ENCODE data around the gene CENPX.
"Not testable (repeated sequence)": the region's sequence is repeated elsewhere in the genome, so short reads cannot be mapped to it uniquely, and the experiment has no call there.

CENPX gene

DNA sequence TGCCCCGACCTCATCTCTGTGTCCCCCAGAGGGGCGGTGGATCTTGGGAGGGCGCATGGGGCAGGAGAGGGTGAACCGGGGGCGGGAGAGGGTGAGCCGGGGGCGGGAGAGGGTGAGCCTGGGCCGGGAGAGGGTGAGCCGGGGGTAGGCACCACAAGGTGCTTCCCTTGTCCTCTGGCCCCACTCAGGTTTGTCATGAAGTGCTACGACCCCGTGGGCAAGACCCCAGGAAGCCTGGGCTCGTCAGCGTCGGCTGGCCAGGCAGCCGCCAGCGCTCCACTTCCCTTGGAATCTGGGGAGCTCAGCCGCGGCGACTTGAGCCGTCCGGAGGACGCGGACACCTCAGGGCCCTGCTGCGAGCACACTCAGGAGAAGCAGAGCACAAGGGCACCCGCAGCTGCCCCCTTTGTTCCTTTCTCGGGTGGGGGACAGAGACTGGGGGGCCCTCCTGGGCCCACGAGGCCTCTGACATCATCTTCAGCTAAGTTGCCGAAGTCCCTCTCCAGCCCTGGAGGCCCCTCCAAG, 26.4 kb downstream of the CENPX start:
- no peak for DNase-seq

DNA sequence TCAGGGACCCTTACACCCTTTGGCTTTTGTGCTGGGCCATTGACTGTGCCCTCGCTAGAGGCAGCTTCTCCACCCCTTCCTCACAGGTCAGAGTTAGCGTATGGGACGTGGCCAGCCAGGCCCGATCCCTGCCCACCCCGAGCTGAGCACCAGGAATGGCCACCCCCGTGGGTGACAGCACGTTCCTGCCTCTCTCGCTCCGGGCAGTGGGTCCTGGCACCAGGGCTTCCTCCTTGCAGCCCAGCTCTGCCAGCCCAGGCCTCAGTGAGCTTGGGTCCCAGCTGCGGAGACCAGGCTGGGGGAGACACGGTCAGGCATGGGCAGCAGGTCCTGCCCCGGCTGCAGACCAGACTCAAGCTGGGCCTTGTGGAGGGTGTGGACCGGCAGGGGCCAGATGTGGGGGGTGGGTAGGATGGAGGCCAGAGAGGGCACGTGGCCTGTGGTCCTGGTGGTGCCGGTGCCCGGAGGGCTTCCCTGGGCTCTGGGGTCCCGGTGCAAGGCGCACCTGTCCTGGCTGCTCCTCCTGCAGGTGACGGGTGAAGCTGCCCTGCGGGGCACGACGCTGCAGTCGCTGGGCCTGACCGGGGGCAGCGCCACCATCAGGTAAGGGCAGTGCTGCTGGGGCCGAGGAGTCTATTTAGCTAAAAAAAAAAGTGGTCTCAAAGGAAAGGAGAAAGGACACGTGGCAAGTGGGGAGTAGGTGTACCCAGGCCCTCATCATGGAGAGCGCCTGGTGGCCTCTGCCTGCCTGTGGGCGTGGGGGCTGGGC, 27.0 kb downstream of the CENPX start:
- no peak for DNase-seq

DNA sequence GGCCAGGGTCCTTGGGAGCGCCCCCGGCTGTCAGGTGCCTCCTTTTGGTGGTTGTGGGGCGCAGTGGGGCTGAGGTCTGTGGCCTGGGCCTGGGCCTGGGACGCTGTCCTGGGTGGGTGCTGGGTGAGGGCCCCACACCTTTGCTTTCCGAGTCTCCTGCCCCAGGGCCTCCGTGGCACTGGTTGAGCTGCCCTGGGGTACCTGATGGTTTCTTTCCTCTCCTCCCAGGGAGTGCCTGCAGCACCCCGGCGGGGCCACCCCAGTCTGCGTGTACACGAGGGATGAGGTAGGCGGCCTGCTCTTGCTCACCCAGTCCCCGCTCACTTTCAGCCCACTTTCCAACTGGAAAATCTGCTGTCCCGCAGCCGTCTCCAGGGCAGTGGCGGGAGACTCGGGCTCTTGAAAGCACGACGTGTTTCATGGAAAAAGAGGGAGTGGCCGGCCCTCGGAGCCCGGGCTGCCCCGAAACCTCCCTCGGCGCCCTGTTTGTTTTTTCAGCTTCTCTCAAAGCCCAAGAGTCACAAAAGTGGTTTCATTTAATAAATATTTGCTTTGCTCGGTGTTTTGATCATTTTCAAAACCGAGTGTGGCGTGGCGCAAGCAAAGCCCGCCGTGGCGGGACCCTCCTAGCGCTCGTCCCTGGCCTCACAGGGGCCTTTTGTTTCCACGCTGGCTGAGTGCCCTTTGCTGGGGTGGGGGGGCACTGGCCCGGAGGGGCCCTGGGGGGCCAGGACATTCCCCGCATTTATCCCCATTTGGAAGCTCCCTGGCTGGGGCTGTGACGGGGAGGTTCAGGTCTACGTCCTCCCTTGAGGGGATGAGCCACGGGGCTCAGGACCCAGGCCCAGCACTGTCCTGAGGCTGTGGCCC, 27.9 kb downstream of the CENPX start:
- DNase-seq, result no peak

DNA sequence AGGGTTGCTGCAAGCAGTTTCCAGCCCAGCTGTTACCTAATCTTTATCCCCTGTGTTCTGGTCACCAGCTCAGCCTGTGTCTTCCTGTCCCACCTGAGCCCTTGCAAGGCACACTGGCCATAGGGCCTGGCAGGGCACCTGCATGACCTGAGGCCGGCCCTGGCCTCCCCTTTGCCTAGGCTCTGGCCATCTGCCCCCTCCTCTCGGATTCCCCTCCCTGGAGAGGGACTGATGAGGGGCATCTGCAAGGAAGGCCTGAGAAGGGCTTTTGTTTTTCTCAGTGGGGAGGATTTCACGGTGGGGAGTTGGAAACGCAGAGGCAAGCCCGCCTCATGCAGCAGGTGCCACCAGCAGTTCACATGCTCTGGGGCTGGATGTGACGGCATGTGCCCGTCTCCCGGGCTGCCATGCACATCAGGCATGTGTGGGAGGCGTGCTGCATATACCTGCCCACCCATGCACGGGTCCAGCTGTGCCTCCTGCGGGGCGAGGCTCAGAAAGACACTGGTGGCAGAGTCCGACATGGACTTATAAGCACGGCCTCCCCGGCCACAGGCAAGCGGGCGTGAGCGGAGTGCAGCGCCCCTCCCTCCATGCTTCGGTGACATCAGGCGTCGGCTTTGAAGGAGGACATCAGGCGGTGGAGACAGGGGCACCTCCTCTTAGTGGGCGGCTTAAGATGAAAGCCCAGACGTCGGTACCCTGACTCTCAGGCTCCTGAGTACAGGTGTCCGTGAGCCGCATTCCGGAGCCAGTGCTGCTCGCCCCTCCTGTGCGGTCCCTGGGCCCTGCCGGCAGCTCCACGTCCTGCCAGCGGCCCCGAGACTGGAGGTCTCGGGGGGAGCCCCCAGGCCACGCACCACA, 28.7 kb downstream of the CENPX start:
- no peak for DNase-seq

DNA sequence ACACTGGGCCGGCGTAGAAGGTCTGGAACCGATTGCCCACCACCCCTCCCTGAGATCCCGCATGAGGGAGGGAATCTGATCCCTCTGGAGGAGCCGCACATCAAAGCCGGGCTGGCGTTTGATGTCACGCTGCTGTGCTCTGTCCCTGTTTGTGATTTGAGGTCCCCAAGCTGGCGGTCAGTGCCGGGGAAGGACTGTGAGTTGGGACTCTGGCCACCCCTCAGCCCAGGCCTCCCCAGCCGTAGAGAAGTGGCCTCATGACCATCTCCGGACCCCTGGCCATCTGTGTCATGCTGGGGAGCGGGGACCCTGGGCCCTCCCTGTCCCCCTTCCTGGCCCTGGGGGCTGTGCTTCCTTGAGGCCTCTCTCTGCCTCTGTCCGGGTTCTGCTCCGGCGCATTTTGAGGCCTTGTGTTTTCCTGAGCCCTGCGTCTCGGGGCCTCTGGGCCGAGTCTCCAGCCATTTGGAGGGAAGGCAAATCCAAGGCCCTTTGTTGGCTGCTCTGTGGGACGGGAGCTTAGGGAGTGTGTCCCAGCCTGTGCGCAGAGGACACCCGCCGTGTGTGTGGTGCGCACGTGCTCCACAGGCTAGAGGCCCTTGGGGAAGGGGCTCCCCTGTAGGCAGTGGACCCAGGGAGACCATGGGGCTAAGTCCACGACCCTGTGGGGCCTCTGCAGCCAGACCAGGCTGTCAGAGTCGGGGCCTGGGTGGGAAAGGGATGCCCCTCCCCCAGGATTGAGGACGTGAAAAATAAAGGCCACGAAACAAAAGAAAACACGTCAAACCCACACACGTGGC, 30.2 kb downstream of the CENPX start:
- no peak for DNase-seq

DNA sequence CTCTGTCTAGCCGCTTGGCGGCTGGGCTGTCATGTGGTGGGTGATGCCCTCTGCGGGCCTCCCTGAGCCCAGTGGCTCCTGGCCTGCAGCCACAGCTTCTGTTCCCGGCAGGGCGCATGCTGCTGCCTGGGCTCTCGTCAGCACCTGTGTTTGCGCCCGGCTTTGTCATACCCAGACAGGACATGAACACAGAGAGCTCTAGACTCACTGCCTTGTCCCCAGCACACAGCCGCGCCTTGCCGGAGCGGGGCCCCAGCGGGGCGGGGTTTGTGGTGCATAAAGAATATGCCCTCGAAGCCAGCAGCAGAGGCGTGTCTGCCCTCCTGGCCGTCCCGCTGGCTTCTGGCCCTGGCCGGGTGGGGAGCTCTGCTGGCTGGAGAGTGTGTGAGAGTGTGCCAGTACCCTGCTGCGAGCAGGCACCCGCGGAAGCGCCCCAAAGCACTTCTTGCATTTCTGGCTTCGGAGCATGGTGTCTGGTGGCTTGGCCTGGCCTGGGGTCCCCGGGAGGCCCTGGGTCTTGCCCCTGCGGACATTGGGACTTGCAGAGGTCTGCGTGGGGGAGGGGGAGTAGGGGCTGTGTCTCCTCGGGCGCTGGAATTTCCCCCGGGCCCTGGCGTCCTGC, 30.9 kb downstream of the CENPX start:
- DNase-seq, result no peak

DNA sequence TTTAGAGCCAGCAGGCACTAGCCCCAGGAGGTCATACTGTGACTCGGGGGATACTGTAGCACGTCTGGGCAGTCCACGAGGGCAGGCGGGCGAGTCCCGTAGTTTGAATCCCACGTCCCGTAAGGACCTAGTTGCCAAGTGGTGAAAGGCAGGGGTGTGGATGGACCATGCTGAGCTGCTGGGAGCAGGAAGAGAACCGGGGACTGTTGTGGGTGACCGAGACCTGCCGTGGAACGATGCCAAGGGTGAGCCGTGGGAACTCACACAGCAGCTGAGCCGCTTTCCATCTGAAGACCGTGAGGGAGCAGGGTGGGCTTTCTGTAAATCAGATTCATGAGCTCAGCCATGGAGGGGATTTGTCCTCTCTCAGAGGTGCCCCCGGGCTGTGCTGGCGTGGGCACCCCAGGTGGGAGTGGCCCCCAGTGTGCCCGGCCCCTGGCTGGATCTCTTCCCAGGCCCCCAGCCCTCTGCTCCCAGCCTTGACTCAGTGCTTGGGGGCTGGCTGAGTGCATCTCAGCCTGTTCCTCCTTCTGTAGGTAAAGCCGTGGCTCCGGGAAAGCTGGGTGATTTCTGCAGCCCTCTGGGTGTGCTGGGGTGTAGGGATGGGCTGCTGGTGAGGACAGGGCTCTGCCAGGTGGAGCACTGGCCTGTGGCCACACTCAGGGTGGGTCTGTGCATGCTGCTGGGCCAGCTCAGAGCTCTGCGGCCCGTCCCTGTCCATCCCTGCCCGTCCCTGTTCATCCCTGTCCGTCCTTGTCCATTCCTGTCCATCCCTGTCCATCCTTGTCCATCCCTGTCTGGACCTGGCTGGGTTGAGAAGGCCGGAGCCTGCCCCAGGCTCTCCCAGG, 31.6 kb downstream of the CENPX start:
- no peak for DNase-seq

DNA sequence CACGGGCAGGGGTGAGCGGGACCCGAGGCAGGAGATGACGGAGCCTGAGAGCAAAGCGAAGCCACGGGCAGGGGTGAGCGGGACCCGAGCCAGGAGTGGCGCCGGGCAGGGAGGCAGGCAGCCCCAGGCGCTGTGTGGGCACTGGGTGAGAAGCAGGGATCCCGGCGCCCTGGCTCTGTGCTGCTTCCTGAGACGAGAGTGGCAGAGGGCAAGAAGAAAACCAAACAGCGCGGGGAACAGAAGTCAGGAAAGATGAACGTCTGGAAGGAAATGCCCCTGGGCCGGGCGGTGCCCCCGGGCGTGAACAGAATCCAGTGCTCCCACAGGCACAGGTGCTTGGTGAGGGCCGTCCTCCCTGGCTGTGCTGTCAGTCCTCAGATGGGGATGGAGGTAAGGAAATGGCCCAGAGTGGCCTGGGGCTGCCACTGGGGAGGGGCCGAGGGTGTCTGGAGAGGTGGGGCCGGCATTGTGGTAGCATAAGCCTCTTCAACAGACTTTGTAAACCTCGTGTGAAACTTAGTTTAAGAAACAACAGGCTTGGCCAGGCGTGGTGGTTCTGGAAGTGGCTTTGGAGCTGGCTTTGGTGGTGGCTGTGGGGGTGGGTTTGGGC, 35.4 kb downstream of the CENPX start:
- DNase-seq, result no peak

DNA sequence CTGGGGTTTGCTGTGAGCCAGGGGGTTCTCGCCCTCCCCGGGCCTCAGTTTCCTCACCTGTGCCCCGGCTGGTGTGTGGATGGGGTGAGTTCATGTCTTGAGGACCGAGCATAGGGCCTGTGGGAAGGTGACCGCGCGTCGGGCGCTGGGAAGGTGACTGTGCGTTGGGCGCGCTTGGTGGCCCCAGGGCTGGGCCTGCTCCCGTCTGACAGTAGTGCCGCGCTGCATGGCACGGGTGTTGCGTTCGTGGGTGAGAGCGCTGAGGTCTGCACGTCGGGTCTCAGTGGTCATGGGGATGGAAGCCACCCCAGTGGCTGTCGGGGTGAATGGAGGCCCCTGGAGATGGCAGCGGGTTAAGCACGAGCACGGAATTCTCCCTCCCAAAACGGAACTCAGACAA, 36.1 kb downstream of the CENPX start:
- no peak for DNase-seq

DNA sequence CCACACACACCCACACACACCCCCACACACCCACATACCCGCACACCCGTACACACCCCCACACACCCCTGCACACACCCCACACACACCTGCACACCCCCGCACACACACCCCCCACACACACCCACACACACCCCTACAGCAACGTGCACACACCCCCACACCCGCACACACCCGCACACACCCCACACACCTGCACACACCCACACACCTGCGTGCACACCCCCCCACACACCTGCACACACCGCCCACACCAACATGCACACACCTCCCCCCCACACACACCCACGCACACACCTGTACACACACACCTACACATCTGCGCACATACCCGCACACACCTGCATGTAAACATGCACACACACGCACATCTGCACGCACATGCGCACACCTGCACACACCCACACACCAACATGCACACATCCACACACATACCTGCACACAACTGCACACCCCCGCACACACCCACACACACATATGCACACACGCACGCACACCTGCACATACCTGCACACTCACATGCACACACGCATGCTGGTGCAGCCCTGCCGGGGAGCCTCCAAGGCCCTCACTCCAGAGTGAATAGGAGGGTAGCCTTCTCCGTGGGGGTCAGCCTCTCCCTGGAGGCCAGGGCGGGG, 37.8 kb downstream of the CENPX start:
- DNase-seq, result no peak

DNA sequence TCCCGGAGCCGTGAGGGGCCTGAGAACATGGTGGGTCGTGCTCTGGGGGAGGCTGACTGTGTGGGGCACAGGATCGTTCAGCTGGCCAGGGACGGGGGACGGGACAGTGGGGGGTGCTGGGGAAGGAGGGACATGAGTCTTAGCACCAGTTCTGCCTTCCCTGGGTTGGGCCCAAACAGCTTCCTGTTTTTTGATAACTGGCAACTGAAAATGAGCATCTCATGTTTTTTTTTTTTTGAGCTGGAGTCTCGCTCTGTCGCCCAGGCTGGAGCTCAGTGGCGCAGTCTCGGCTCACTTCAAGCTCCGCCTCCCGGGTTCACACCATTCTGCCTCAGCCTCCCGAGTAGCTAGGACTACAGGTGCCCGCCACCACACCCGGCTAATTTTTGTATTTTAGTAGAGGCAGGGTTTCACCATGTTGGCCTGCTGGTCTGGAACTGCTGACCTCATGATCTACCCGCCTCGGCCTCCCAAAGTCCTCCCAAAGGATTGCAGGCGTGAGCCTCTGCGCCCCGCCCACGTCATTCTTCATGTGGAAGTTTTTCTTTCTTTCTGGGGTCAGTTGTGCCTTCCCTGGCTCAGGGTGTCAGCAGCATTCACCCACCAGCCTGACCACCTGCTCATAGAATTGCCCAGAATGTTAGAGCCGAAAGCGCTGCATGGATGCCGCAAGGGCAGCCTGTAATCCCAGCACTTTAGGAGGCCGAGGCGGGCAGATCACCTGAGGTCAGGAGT, 38.9 kb downstream of the CENPX start:
- DNase-seq, result no peak

DNA sequence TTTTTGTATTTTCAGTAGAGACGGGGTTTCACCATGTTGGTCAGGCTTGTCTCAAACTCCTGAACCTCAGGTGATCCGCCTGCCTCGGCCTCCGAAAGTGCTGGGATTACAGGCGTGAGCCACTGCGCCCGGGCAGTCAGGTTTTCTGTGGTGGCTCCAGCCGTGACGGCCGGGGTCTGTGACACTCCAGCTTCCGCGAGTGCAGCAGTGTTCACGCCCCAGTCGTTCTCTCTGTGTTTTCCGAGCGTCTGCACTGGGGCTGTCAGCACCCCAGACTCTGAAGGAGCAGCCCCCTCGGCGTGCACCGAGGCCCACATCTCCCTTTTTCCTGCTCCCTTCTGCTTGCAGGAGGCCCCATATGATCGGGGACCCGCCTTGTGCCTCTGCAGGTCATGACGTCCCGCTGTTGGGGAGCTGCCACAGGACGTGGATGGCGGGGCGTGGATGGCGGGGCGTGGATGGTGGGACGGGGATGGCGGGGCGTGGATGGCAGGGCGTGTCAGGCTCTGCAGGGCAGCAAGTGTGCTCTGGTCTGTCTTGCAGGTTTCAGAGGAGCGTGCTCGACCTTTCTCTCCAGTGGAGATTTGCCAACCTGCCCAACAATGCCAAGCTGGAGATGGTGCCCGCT, 39.6 kb downstream of the CENPX start:
- no peak for DNase-seq

DNA sequence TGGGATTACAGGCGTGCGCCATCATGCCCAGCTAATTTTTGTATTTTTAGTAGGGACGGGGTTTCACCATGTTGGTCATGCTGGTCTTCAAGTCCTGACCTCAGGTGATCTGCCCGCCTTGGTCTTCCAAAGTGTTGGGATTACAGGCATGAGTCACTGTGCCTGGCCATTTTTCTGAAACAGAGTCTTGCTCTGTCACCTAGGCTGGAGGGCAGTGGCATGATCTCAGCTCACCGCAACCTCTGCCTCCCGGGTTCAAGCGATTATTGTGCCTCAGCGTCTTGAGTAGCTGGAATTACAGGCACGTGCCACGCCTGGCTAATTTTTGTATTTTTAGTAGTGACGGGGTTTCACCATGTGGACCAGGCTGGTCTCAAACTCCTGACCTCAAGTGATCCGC, 41.2 kb downstream of the CENPX start:
- not testable (repeated sequence) for DNase-seq

DNA sequence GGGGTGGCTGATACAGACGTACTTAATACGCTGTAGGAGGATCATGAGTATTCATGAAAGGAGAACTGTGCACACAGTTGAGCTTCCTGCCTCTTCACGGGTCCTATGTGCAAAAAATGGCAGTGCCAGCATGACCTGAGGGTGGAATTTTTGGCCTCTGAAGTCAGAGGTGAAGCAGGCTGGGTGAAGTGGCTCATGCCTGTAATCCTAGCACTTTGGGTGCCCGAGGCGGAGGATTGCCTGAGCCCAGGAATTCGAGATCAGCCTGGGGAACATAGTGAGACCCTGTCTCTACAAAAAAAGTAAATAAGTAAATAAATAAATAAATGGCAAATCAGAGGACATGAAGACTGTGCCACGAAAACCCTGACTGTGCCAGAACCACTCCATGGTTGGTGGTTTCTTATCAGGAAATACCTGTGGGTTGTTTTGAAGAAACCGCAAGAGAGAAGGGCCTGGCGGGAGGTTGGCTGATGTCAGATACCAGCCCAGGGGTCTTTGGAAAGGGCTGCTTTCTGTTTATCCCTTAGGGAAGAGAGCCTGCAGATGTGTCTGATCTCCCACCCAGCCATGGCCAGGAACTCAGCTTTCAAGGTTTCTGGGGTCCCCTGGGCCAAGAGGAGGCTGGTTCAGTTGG, 41.9 kb downstream of the CENPX start:
- no peak for DNase-seq

DNA sequence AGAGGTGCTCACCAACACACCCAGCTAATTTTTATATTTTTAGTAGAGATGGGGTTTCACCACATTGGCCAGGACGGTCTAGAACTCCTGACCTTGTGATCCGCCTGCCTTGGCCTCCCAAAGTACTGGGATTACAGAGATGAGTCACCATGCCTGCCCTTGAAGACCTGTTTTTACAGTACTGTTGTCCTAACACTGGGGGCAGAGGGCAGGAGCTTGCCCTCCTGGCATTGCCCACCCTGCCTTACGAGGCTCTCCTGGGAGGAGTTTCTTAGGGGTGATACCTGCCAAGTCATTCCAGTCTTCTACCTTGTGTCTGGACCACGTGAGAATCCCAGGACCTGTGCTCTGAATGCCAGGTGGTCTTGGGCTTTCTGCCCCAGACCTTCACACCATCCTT, 42.6 kb downstream of the CENPX start:
- DNase-seq, result no peak

DNA sequence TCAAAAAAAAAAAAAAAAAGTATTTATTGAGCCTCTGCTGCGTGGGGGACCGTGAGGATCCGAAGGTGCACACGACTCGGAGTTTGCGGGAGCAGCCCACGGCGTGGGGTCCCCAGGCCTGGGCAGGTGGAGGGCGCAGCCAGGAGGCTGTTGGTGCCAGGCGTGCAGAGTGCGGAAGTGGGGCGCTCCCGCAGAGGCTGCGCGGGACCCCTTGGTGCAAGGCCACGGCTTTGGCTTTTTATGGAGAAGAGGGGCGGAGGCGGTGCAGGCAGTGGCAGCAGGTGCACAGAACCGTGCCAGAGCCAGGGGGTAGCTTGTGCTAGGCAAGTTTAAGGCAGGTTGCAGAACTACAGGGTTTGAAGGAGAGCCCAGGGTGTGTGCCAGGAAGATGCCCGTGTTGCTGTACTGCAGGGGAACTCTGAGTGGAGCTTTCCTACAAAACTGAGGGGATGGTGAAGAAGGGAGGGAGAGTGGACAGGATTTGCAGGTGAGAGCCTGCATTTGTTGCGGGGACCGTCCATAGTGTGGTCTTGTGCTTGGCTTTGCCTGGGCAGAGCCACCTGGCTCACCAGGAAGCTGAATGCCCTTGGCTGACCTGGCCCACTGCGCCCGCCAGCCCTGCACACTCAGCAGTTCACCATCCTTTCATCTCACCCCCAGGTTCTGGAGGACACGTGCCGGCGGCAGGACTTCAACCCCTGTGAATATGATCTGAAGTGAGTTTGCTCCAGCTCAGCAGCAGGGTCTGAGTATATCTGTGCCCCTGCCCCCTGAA, 44.0 kb downstream of the CENPX start:
- no peak for DNase-seq

DNA sequence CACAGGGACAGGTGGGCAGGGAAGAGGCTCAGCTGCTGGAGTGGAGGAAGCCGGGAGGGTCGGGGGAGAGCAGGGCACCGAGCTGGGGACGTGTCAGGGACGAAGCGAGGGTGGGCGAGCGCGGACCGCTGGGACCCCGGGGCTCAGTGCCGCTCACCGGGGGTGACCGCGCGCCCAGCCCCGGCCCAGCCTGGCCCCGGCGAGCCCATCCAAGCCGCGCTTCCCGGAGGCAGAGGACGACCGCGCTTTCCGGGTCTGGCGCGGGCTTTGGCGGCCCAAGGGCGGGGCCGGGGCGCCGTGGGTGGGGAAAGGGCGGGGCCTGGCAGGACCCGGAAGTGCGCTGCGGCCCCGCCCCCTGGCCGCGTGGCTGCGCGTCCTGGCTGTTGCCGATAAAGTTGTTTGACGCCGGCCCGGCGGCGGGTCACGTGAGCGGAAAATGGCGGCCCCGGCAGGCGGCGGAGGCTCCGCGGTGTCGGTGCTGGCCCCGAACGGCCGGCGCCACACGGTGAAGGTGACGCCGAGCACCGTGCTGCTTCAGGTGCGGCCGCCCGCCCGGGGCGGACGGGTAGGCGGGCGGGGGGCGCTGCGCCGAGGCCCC, 45.4 kb downstream of the CENPX start, which contains the start of gene ASPSCR1:
TSS of gene ASPSCR1 (plus strand) at position 419 of the 598 bp plus-strand sequence. CDS start at position 437, 18 bp downstream.
- peak; percentile 90 for DNase-seq

Data from activated gamma-delta T cell (primary cell).